GM23338 (cell line): ENCODE measurements around the gene IGF2BP3. TPM values are rescaled to one million over a fixed set of nuclear protein-coding genes. Genes with fewer than 3 reads are reported as not detected.

Source experiments
- ATAC-seq: fragments of 200-7000 bp; cut with Tn5 transposase; 3 replicates; pipeline ENCODE4 v1.9.1; 2020
- DNase-seq: peaks from one replicate; pipeline ENCODE4 v3.0.0-alpha.2; 2015; ENCODE audit warnings: low spot score
- H2AFZ ChIP-seq: fragments of 200-600 bp; sonication (generic); 2 replicates; pipeline ENCODE4 v1.8.0; 2016; ENCODE audit warnings: antibody characterized with exemption, mild to moderate bottlenecking, moderate library complexity
- H3F3A ChIP-seq: fragments of 200-600 bp; sonication (generic); replicated peaks from 2 replicates; pipeline ENCODE4 v1.8.0; 2017; ENCODE audit warnings: antibody characterized with exemption, mixed run types, low read depth
- H3K27ac ChIP-seq: fragments of 200-600 bp; sonication (generic); 2 replicates; pipeline ENCODE4 v1.6.1; 2016; ENCODE audit warnings: low read depth
- H3K27me3 ChIP-seq: fragments of 200-600 bp; sonication (generic); 2 replicates; pipeline ENCODE4 v1.8.0; 2016; ENCODE audit warnings: mild to moderate bottlenecking, mixed run types, moderate library complexity; ENCODE audit not compliant: insufficient read depth
- H3K36me3 ChIP-seq: fragments of 200-600 bp; sonication (generic); 2 replicates; pipeline ENCODE4 v1.8.0; 2016; ENCODE audit warnings: mild to moderate bottlenecking; ENCODE audit not compliant: insufficient read depth
- H3K4me1 ChIP-seq: fragments of 200-600 bp; sonication (generic); 2 replicates; pipeline ENCODE4 v1.8.0; 2016; ENCODE audit warnings: mild to moderate bottlenecking, moderate library complexity; ENCODE audit not compliant: insufficient read depth
- H3K4me2 ChIP-seq: fragments of 200-600 bp; sonication (generic); 2 replicates; pipeline ENCODE4 v1.7.1; 2017; ENCODE audit warnings: mixed run types
- H3K4me3 ChIP-seq: fragments of 200-600 bp; sonication (generic); 2 replicates; pipeline ENCODE4 v1.6.1; 2016; ENCODE audit warnings: mixed run types
- H3K79me2 ChIP-seq: fragments of 200-600 bp; sonication (generic); replicated peaks from 2 replicates; pipeline ENCODE4 v1.8.0; 2017; ENCODE audit warnings: mild to moderate bottlenecking; ENCODE audit not compliant: insufficient read depth
- H3K9me2 ChIP-seq: fragments of 200-600 bp; sonication (generic); 2 replicates; pipeline ENCODE4 v1.8.0; 2017; ENCODE audit not compliant: insufficient read depth
- H4K20me1 ChIP-seq: fragments of 200-600 bp; sonication (generic); replicated peaks from 2 replicates; pipeline ENCODE4 v1.8.0; 2017; ENCODE audit warnings: mild to moderate bottlenecking; ENCODE audit not compliant: insufficient read depth
- H3K27ac Mint-ChIP-seq: 2 replicates; pipeline ENCODE4 v1.8.0; 2020; ENCODE audit warnings: inconsistent platforms, mild to moderate bottlenecking, moderate library complexity, mixed read lengths
- H3K27me3 Mint-ChIP-seq: 3 replicates; pipeline ENCODE4 v1.8.0; 2022; ENCODE audit warnings: low read depth, mild to moderate bottlenecking, moderate library complexity, mixed read lengths, inconsistent platforms; ENCODE audit not compliant: insufficient read depth, poor library complexity
- H3K36me3 Mint-ChIP-seq: 3 replicates; pipeline ENCODE4 v1.8.0; 2021; ENCODE audit warnings: low read depth, mild to moderate bottlenecking, inconsistent platforms, moderate library complexity, mixed read lengths
- H3K4me1 Mint-ChIP-seq: 3 replicates; pipeline ENCODE4 v1.8.0; 2020; ENCODE audit warnings: mild to moderate bottlenecking, inconsistent platforms, mixed read lengths
- H3K4me3 Mint-ChIP-seq: 3 replicates; pipeline ENCODE4 v1.8.0; 2021; ENCODE audit warnings: moderate library complexity, mild to moderate bottlenecking, inconsistent platforms, mixed read lengths
- H3K9me3 Mint-ChIP-seq: 3 replicates; pipeline ENCODE4 v1.8.0; 2020; ENCODE audit warnings: moderate library complexity, mild to moderate bottlenecking, inconsistent platforms, mixed read lengths
- ETS1 ChIP-seq: IDR thresholded peaks from 2 replicates; pipeline ENCODE4 v1.6.1; 2016; ENCODE audit warnings: antibody characterized with exemption
- EZH2 ChIP-seq: fragments of 200-600 bp; sonication (generic); IDR thresholded peaks from one replicate; pipeline ENCODE4 v1.8.0; 2017; ENCODE audit warnings: antibody characterized with exemption, mild to moderate bottlenecking, low read depth; ENCODE audit not compliant: unreplicated experiment
- EZH2phosphoT487 ChIP-seq: fragments of 200-600 bp; sonication (generic); IDR thresholded peaks from one replicate; pipeline ENCODE4 v1.8.1; 2018; ENCODE audit warnings: antibody characterized with exemption; ENCODE audit not compliant: unreplicated experiment
- JUNB ChIP-seq: IDR thresholded peaks from one replicate; pipeline ENCODE4 v1.6.1; 2016; ENCODE audit warnings: antibody characterized with exemption; ENCODE audit not compliant: unreplicated experiment
- REST ChIP-seq: IDR thresholded peaks from one replicate; pipeline ENCODE4 v1.6.1; 2018; ENCODE audit warnings: antibody characterized with exemption; ENCODE audit not compliant: unreplicated experiment
- STAT1 ChIP-seq: IDR thresholded peaks from one replicate; pipeline ENCODE4 v1.6.1; 2016; ENCODE audit warnings: antibody characterized with exemption; ENCODE audit not compliant: unreplicated experiment
- polyA plus RNA-seq: library from polyadenylated mRNA; unstranded; fragments of >200 nt; fragmentation: Nextera tagmentation; extraction: Ambion mirVana; gene quantifications from 2 replicates; pipeline ENCODE4 v1.2.1, GENCODE V29; 2016
- total RNA-seq: library from RNA; depleted of rRNA; stranded (reverse); fragments of >200 nt; shearing (Covaris generic); gene quantifications from 2 replicates; pipeline ENCODE4 v1.2.3, GENCODE V29; 2014
- TF ChIP-seq, protein P1 (sequence below): fragments of 250-450 bp; sonication (Bioruptor Pico); IDR thresholded peaks from 2 replicates; pipeline ENCODE4 v1.5.0; 2020; ENCODE audit warnings: mild to moderate bottlenecking, moderate library complexity

Gene IGF2BP3
- total and polyA plus RNA-seq, 2 experiments from 2014 or later = 52.0 to 183 TPM

- TF ChIP-seq, protein P1, sequence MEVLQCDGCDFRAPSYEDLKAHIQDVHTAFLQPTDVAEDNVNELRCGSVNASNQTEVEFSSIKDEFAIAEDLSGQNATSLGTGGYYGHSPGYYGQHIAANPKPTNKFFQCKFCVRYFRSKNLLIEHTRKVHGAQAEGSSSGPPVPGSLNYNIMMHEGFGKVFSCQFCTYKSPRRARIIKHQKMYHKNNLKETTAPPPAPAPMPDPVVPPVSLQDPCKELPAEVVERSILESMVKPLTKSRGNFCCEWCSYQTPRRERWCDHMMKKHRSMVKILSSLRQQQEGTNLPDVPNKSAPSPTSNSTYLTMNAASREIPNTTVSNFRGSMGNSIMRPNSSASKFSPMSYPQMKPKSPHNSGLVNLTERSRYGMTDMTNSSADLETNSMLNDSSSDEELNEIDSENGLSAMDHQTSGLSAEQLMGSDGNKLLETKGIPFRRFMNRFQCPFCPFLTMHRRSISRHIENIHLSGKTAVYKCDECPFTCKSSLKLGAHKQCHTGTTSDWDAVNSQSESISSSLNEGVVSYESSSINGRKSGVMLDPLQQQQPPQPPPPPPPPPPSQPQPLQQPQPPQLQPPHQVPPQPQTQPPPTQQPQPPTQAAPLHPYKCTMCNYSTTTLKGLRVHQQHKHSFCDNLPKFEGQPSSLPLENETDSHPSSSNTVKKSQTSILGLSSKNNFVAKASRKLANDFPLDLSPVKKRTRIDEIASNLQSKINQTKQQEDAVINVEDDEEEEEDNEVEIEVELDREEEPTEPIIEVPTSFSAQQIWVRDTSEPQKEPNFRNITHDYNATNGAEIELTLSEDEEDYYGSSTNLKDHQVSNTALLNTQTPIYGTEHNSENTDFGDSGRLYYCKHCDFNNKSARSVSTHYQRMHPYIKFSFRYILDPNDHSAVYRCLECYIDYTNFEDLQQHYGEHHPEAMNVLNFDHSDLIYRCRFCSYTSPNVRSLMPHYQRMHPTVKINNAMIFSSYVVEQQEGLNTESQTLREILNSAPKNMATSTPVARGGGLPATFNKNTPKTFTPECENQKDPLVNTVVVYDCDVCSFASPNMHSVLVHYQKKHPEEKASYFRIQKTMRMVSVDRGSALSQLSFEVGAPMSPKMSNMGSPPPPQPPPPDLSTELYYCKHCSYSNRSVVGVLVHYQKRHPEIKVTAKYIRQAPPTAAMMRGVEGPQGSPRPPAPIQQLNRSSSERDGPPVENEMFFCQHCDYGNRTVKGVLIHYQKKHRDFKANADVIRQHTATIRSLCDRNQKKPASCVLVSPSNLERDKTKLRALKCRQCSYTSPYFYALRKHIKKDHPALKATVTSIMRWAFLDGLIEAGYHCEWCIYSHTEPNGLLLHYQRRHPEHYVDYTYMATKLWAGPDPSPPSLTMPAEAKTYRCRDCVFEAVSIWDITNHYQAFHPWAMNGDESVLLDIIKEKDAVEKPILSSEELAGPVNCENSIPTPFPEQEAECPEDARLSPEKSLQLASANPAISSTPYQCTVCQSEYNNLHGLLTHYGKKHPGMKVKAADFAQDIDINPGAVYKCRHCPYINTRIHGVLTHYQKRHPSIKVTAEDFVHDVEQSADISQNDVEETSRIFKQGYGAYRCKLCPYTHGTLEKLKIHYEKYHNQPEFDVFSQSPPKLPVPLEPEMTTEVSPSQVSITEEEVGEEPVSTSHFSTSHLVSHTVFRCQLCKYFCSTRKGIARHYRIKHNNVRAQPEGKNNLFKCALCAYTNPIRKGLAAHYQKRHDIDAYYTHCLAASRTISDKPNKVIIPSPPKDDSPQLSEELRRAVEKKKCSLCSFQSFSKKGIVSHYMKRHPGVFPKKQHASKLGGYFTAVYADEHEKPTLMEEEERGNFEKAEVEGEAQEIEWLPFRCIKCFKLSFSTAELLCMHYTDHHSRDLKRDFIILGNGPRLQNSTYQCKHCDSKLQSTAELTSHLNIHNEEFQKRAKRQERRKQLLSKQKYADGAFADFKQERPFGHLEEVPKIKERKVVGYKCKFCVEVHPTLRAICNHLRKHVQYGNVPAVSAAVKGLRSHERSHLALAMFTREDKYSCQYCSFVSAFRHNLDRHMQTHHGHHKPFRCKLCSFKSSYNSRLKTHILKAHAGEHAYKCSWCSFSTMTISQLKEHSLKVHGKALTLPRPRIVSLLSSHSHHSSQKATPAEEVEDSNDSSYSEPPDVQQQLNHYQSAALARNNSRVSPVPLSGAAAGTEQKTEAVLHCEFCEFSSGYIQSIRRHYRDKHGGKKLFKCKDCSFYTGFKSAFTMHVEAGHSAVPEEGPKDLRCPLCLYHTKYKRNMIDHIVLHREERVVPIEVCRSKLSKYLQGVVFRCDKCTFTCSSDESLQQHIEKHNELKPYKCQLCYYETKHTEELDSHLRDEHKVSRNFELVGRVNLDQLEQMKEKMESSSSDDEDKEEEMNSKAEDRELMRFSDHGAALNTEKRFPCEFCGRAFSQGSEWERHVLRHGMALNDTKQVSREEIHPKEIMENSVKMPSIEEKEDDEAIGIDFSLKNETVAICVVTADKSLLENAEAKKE = no peak
- TF ChIP-seq ETS1 = no peak
- no peak for TF ChIP-seq EZH2
- TF ChIP-seq STAT1 = no peak
Measured at GRCh38 chr7:23335136-23335535, 135.2 kb downstream of the IGF2BP3 start (continued).

GRCh38 chr7:23334482-23335056 is 135.7 kb downstream of the IGF2BP3 start:
- peaks cover 5% of the 10 kb centered on the region; the same call in 1 of the 2 replicates for H4K20me1 ChIP-seq
- H3K4me3 ChIP-seq = no peak overlapping the region
- H3K4me2 ChIP-seq = no peak overlapping the region
- Mint-ChIP-seq H3K9me3 (no peaks in the 10 kb centered on the region; the same call in 2 of the 3 replicates), H3K27me3 (peaks cover 2% of the 10 kb centered on the region), H3K4me1 (no peaks in the 10 kb centered on the region), H3K36me3 (peaks cover 96% of the 10 kb centered on the region), H3K27ac (no peak overlapping the region), H3K4me3 (no peak overlapping the region)
- H3K79me2 ChIP-seq = peaks cover 9% of the 10 kb centered on the region; the same call in 1 of the 2 replicates
- H3F3A ChIP-seq = peaks cover 11% of the 10 kb centered on the region
- no peaks in the 10 kb centered on the region for H3K27me3 ChIP-seq
- peaks cover 46% of the 10 kb centered on the region for H3K36me3 ChIP-seq
- H3K9me2 ChIP-seq = no peaks in the 10 kb centered on the region
- DNase-seq = no peak
- H2AFZ ChIP-seq = no peak overlapping the region
- H3K27ac ChIP-seq = peak overlapping the region; percentile 65; the same call in 1 of the 2 replicates
- no peaks in the 10 kb centered on the region for H3K4me1 ChIP-seq
- no peak for ATAC-seq
- TF ChIP-seq JUNB (no peak), REST (no peak), EZH2phosphoT487 (no peak)
